Astrocyte of the cerebellum (primary cell): ENCODE data around the gene IFT74.

Source experiments
- DNase-seq: peaks from one replicate; pipeline ENCODE4 v3.0.0-alpha.2; 2011; ENCODE audit warnings: low read depth
- H3K4me3 ChIP-seq: 2 replicates; pipeline ENCODE4 v1.5.1; 2011; ENCODE audit warnings: mild to moderate bottlenecking, low read depth, low read length, moderate library complexity
- CTCF ChIP-seq: IDR thresholded peaks from 2 replicates; pipeline ENCODE4 v1.5.1; 2012; ENCODE audit warnings: low read length, low read depth, moderate library complexity, mild to moderate bottlenecking; ENCODE audit errors: missing control alignments
- in situ Hi-C: cut with HindIII; loops from 2 replicates; pipeline ENCODE4 v1.10.0; 2017; ENCODE audit warnings: low sequenced_read_pairs

IFT74 gene

GRCh38 chr9:27078685-27079084, 122.5 kb downstream of the IFT74 start:
- H3K4me3 ChIP-seq = no peak overlapping the region
- in situ Hi-C loops = no loop called here
- no peak for DNase-seq
- TF ChIP-seq CTCF = no peak

- TF ChIP-seq CTCF = no peak
- no peak for DNase-seq
- in situ Hi-C loops = no loop called here
- H3K4me3 ChIP-seq = no peak overlapping the region
Observed at GRCh38 chr9:27085456-27085855, 129.2 kb downstream of the IFT74 start.

GRCh38 chr9:27086818-27087680, 130.8 kb downstream of the IFT74 start:
- in situ Hi-C loops = no loop called here
- no peak overlapping the region for H3K4me3 ChIP-seq
- no peak for DNase-seq
- no peak for TF ChIP-seq CTCF

GRCh38 chr9:27088981-27089380, 132.8 kb downstream of the IFT74 start:
- DNase-seq = no peak
- TF ChIP-seq CTCF = no peak
- no peak overlapping the region for H3K4me3 ChIP-seq
- in situ Hi-C loops = no loop called here

- no peak for DNase-seq
- TF ChIP-seq CTCF = no peak
- in situ Hi-C loops = no loop called here
- no peak overlapping the region for H3K4me3 ChIP-seq
Observed at GRCh38 chr9:27089706-27090105, 133.5 kb downstream of the IFT74 start.

GRCh38 chr9:27090231-27090630, 134.0 kb downstream of the IFT74 start:
- in situ Hi-C loops = no loop called here
- no peak for TF ChIP-seq CTCF
- H3K4me3 ChIP-seq = no peak overlapping the region
- no peak for DNase-seq
